ENCODE measurements around the gene EIF2B2. TPM values are rescaled to one million over a fixed set of nuclear protein-coding genes. Genes with fewer than 3 reads are reported as not detected.
A peak's percentile ranks its signal among the peaks of the same experiment; 100 is the strongest.

The EIF2B2 gene
- total and polyA plus RNA-seq, 2 of the 13 experiments (the other 11 are each of a cell fraction or from before 2014, with no cell fraction given): 54.4 to 78.6 TPM

DNA sequence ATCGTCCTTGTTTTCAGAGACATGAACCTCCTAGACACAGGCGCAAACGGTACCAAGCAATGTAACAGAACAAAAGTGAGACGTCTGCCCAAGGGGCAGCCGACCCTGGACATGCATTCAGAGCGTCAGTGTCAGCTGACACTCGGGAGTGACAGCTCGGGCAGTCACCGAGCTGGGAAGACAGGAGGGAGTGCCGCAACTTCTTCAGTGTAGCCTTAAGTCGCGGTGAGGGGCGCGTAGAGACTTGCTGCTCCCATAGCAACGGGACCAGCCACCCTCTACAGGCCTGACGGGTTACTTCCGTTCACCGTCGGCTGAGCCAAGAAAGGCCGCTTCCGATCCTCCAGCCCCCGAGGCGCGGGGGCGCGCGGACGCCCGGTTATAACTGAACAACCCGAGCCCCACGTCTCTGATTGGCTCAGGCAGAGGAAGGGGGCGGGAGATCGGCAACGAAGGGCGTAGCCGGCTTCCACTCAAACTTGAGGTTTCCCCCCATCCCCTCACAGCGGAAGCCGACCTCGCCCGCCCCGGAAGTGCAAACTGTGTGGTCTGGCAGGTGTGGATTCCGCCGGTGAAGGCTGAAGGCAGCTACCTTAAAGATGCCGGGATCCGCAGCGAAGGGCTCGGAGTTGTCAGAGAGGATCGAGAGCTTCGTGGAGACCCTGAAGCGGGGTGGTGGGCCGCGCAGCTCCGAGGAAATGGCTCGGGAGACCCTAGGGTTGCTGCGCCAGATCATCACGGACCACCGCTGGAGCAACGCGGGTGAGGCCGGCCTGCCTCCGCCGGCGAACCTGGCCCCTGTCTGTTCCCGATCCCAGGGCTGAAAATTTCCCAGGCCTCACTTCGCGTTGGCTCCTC is at the start of gene EIF2B2 (continued):
- TF ChIP-seq ZNF614 (CRISPR knock-in tag; IDR thresholded peaks at IDR 0.05; ENCODE audit: borderline replicate concordance) (peak; percentile 4; the same call in 1 of the 2 replicates), PHF21A (CRISPR knock-in tag; IDR thresholded peaks at IDR 0.05) (peak; percentile 84), ELF4 (CRISPR knock-in tag; IDR thresholded peaks at IDR 0.05; ENCODE audit: borderline replicate concordance) (no peak; the same call in 1 of the 2 replicates), NR0B2 (CRISPR knock-in tag; IDR thresholded peaks at IDR 0.05) (0 out of 2 replicates have a peak, but pooled peaks have one; percentile 24), HNRNPL (IDR thresholded peaks at IDR 0.05; ENCODE audit: low read depth, low read length) (no peak), ZNF232 (CRISPR knock-in tag; IDR thresholded peaks at IDR 0.05; ENCODE audit: borderline replicate concordance) (no peak), AHR (CRISPR knock-in tag; IDR thresholded peaks at IDR 0.05) (no peak), TBX2 (CRISPR knock-in tag; IDR thresholded peaks at IDR 0.05; ENCODE audit: borderline replicate concordance) (peak; percentile 59; the same call in 1 of the 2 replicates), NR1H2 (CRISPR knock-in tag; IDR thresholded peaks at IDR 0.05; ENCODE audit: borderline replicate concordance, low read depth) (no peak), ARNT2 (CRISPR knock-in tag; IDR thresholded peaks at IDR 0.05; ENCODE audit: low read depth) (no peak), SSRP1 (CRISPR knock-in tag; IDR thresholded peaks at IDR 0.05) (no peak), ZNF552 (CRISPR knock-in tag; IDR thresholded peaks at IDR 0.05; ENCODE audit: borderline replicate concordance) (no peak), ZNF597 (CRISPR knock-in tag; IDR thresholded peaks at IDR 0.05) (no peak), ZNF513 (CRISPR knock-in tag; conservative IDR thresholded peaks at IDR 0.05) (no peak), NR3C1 (CRISPR knock-in tag; IDR thresholded peaks at IDR 0.05) (no peak), IKZF1 (IDR thresholded peaks at IDR 0.05) (no peak)
- TF ChIP-seq, protein P1, sequence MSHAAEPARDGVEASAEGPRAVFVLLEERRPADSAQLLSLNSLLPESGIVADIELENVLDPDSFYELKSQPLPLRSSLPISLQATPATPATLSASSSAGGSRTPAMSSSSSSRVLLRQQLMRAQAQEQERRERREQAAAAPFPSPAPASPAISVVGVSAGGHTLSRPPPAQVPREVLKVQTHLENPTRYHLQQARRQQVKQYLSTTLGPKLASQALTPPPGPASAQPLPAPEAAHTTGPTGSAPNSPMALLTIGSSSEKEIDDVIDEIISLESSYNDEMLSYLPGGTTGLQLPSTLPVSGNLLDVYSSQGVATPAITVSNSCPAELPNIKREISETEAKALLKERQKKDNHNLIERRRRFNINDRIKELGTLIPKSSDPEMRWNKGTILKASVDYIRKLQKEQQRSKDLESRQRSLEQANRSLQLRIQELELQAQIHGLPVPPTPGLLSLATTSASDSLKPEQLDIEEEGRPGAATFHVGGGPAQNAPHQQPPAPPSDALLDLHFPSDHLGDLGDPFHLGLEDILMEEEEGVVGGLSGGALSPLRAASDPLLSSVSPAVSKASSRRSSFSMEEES (CRISPR knock-in tag; IDR thresholded peaks at IDR 0.05): 0 out of 2 replicates have a peak, but pooled peaks have one; percentile 26
- TF ChIP-seq, protein P2, sequence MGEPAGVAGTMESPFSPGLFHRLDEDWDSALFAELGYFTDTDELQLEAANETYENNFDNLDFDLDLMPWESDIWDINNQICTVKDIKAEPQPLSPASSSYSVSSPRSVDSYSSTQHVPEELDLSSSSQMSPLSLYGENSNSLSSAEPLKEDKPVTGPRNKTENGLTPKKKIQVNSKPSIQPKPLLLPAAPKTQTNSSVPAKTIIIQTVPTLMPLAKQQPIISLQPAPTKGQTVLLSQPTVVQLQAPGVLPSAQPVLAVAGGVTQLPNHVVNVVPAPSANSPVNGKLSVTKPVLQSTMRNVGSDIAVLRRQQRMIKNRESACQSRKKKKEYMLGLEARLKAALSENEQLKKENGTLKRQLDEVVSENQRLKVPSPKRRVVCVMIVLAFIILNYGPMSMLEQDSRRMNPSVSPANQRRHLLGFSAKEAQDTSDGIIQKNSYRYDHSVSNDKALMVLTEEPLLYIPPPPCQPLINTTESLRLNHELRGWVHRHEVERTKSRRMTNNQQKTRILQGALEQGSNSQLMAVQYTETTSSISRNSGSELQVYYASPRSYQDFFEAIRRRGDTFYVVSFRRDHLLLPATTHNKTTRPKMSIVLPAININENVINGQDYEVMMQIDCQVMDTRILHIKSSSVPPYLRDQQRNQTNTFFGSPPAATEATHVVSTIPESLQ (CRISPR knock-in tag; conservative IDR thresholded peaks at IDR 0.05): no peak
- TF ChIP-seq, protein P3, sequence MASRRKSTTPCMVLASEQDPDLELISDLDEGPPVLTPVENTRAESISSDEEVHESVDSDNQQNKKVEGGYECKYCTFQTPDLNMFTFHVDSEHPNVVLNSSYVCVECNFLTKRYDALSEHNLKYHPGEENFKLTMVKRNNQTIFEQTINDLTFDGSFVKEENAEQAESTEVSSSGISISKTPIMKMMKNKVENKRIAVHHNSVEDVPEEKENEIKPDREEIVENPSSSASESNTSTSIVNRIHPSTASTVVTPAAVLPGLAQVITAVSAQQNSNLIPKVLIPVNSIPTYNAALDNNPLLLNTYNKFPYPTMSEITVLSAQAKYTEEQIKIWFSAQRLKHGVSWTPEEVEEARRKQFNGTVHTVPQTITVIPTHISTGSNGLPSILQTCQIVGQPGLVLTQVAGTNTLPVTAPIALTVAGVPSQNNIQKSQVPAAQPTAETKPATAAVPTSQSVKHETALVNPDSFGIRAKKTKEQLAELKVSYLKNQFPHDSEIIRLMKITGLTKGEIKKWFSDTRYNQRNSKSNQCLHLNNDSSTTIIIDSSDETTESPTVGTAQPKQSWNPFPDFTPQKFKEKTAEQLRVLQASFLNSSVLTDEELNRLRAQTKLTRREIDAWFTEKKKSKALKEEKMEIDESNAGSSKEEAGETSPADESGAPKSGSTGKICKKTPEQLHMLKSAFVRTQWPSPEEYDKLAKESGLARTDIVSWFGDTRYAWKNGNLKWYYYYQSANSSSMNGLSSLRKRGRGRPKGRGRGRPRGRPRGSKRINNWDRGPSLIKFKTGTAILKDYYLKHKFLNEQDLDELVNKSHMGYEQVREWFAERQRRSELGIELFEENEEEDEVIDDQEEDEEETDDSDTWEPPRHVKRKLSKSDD (CRISPR knock-in tag; IDR thresholded peaks at IDR 0.05; ENCODE audit: low read depth): no peak

Data from HepG2 (cell line).